PFSK-1 (cell line): Measurements from ENCODE around the gene ARSJ.

Source experiments
- FOXP2 ChIP-seq: optimal IDR thresholded peaks from 2 replicates; pipeline ENCODE3; 2011; ENCODE audit warnings: borderline replicate concordance, control low read depth, inconsistent platforms; ENCODE audit not compliant: insufficient read depth; ENCODE audit errors: extremely low read length, extremely low read depth
- POLR2AphosphoS5 ChIP-seq: IDR thresholded peaks from 2 replicates; pipeline ENCODE4 v1.6.1; 2012; ENCODE audit warnings: low read depth, mild to moderate bottlenecking, control low read depth, low read length, moderate library complexity
- REST ChIP-seq, 2 experiments: IDR thresholded peaks; 2 replicates each; pipeline versions ENCODE4 v1.6.1 to v1.8.0; 2011 to 2012; ENCODE audit warnings: low read depth in 2 of 2, low read length in 2 of 2, control low read depth in 1 of 2, inconsistent platforms in 1 of 2, mild to moderate bottlenecking in 1 of 2, moderate library complexity in 1 of 2; ENCODE audit not compliant: insufficient read depth in 1 of 2
- SIN3A ChIP-seq: IDR thresholded peaks from 2 replicates; pipeline ENCODE4 v1.6.1; 2012; ENCODE audit warnings: mild to moderate bottlenecking, low read length, moderate library complexity, borderline replicate concordance; ENCODE audit not compliant: insufficient read depth
- TAF1 ChIP-seq: IDR thresholded peaks from 2 replicates; pipeline ENCODE4 v1.6.1; 2012; ENCODE audit warnings: low read length, control low read depth, borderline replicate concordance; ENCODE audit not compliant: insufficient read depth

GRCh38 chr4:114025176-114025777 lies 45.8 kb upstream of the ARSJ start:
- TF ChIP-seq TAF1 (no peak), POLR2AphosphoS5 (no peak), SIN3A (no peak), REST (IDR thresholded peaks at IDR 0.05; ENCODE audit: insufficient read depth in 1 of 2, low read depth in 2 of 2, low read length in 2 of 2) (no peak), FOXP2 (no peak)
